Measurements from ENCODE around the gene ADARB2.
A peak's percentile ranks its signal among the peaks of the same experiment; 100 is the strongest.

ADARB2 gene

GRCh38 chr10:1208366-1209311 lies 528.7 kb downstream of the ADARB2 start:
- Histone ChIP-seq H2BK5ac (ENCODE audit: low read length) (no peak overlapping the region), H3K27me3 (ENCODE audit: control insufficient read depth in 3 of 3, insufficient read depth in 3 of 3, low read depth in 1 of 3, low read length in 3 of 3) (no peaks in the 10 kb centered on the region), H3K18ac (ENCODE audit: low read length) (peak overlapping the region; percentile 83), H3K36me3 (replicated peaks in 1 of 2; ENCODE audit: control insufficient read depth in 2 of 2, insufficient read depth in 2 of 2, low read length in 2 of 2) (no peaks in the 10 kb centered on the region), H2BK15ac (ENCODE audit: low read length) (no peak overlapping the region), H3K4me1 (ENCODE audit: control insufficient read depth in 2 of 2, insufficient read depth in 1 of 2, low read depth in 1 of 2, low read length in 2 of 2) (no peaks in the 10 kb centered on the region), H2AFZ (ENCODE audit: low read length) (no peak overlapping the region), H3K14ac (ENCODE audit: low read length) (peak overlapping the region; percentile 94), H2BK120ac (ENCODE audit: low read depth, low read length) (no peak overlapping the region), H2AK5ac (ENCODE audit: low read depth, low read length) (peak overlapping the region; percentile 91), H3K4me2 (ENCODE audit: insufficient read depth, low read length, poor library complexity, severe bottlenecking) (no peak overlapping the region), H3K9ac (ENCODE audit: low read depth, low read length, poor library complexity) (no peak overlapping the region), H3K4me3 (ENCODE audit: low read length in 2 of 2) (peak overlapping the region in 1 of 2 donors; percentile 59), H3K27ac (replicated peaks; ENCODE audit: low read length) (no peak overlapping the region), H3K23ac (ENCODE audit: low read depth, low read length, poor library complexity) (peak overlapping the region; percentile 96), H3K9me3 (replicated peaks in 1 of 2; ENCODE audit: control insufficient read depth in 2 of 2, insufficient read depth in 1 of 2, low read depth in 1 of 2, low read length in 2 of 2) (no peaks in the 10 kb centered on the region), H4K91ac (ENCODE audit: low read depth, low read length, poor library complexity) (no peak overlapping the region), H4K8ac (ENCODE audit: low read depth, low read length) (no peak overlapping the region), H3K79me1 (ENCODE audit: low read depth, low read length) (peaks cover 2% of the 10 kb centered on the region), H3K4ac (ENCODE audit: low read length) (no peak overlapping the region), H2BK12ac (ENCODE audit: low read length) (no peak overlapping the region)
- DNase-seq (ENCODE audit: low spot score): no peak
- WGBS, 2 donors (ENCODE audit: extremely low coverage in 2 of 2, insufficient read length in 2 of 2, insufficient replicate concordance in 1 of 2): no CpG with 5 or more reads among the region's 20 CpGs

- Histone ChIP-seq H3K36me3 (replicated peaks in 1 of 2; ENCODE audit: control insufficient read depth in 2 of 2, insufficient read depth in 2 of 2, low read length in 2 of 2) (no peaks in the 10 kb centered on the region), H3K27ac (replicated peaks; ENCODE audit: low read length) (no peak overlapping the region), H3K9me3 (replicated peaks in 1 of 2; ENCODE audit: control insufficient read depth in 2 of 2, insufficient read depth in 1 of 2, low read depth in 1 of 2, low read length in 2 of 2) (no peaks in the 10 kb centered on the region), H3K4me3 (ENCODE audit: low read length in 2 of 2) (no peak overlapping the region), H3K27me3 (ENCODE audit: control insufficient read depth in 3 of 3, insufficient read depth in 3 of 3, low read depth in 1 of 3, low read length in 3 of 3) (no peaks in the 10 kb centered on the region), H3K4me2 (ENCODE audit: insufficient read depth, low read length, poor library complexity, severe bottlenecking) (no peak overlapping the region), H3K9ac (ENCODE audit: low read depth, low read length, poor library complexity) (no peak overlapping the region), H3K18ac (ENCODE audit: low read length) (no peak overlapping the region), H2BK120ac (ENCODE audit: low read depth, low read length) (no peak overlapping the region), H2BK15ac (ENCODE audit: low read length) (no peak overlapping the region), H3K14ac (ENCODE audit: low read length) (no peak overlapping the region), H2AK5ac (ENCODE audit: low read depth, low read length) (no peak overlapping the region), H4K91ac (ENCODE audit: low read depth, low read length, poor library complexity) (no peak overlapping the region), H2BK12ac (ENCODE audit: low read length) (no peak overlapping the region), H2BK5ac (ENCODE audit: low read length) (no peak overlapping the region), H3K79me1 (ENCODE audit: low read depth, low read length) (peaks cover 2% of the 10 kb centered on the region), H3K4me1 (ENCODE audit: control insufficient read depth in 2 of 2, insufficient read depth in 1 of 2, low read depth in 1 of 2, low read length in 2 of 2) (no peaks in the 10 kb centered on the region), H3K4ac (ENCODE audit: low read length) (no peak overlapping the region), H4K8ac (ENCODE audit: low read depth, low read length) (no peak overlapping the region), H3K23ac (ENCODE audit: low read depth, low read length, poor library complexity) (peak overlapping the region; percentile 73), H2AFZ (ENCODE audit: low read length) (no peak overlapping the region)
- DNase-seq (ENCODE audit: low spot score): no peak
- WGBS, 2 donors (ENCODE audit: extremely low coverage in 2 of 2, insufficient read length in 2 of 2, insufficient replicate concordance in 1 of 2): no CpG with 5 or more reads among the region's 19 CpGs
Observed at GRCh38 chr10:1206601-1207000, 530.7 kb downstream of the ADARB2 start.

- H2AK5ac ChIP-seq (ENCODE audit: low read depth, low read length): no peak overlapping the region
- no peak overlapping the region for H3K9ac ChIP-seq (ENCODE audit: low read depth, low read length, poor library complexity)
- no peak for DNase-seq (ENCODE audit: low spot score)
- H4K91ac ChIP-seq (ENCODE audit: low read depth, low read length, poor library complexity): no peak overlapping the region
- H2BK15ac ChIP-seq (ENCODE audit: low read length): no peak overlapping the region
- no peak overlapping the region for H2BK120ac ChIP-seq (ENCODE audit: low read depth, low read length)
- no peak overlapping the region for H3K4ac ChIP-seq (ENCODE audit: low read length)
- H3K36me3 ChIP-seq (replicated peaks in 1 of 2; ENCODE audit: control insufficient read depth in 2 of 2, insufficient read depth in 2 of 2, low read length in 2 of 2): no peaks in the 10 kb centered on the region
- H3K4me1 ChIP-seq (ENCODE audit: control insufficient read depth in 2 of 2, insufficient read depth in 1 of 2, low read depth in 1 of 2, low read length in 2 of 2): no peaks in the 10 kb centered on the region
- no peak overlapping the region for H3K14ac ChIP-seq (ENCODE audit: low read length)
- peaks cover 0 to 3% (median 0%) of the 10 kb centered on the region in 3 experiments for H3K27me3 ChIP-seq (ENCODE audit: control insufficient read depth in 3 of 3, insufficient read depth in 3 of 3, low read depth in 1 of 3, low read length in 3 of 3)
- no peak overlapping the region for H3K4me3 ChIP-seq (ENCODE audit: low read length in 2 of 2)
- H2BK12ac ChIP-seq (ENCODE audit: low read length): peak overlapping the region; percentile 84
- H2AFZ ChIP-seq (ENCODE audit: low read length): no peak overlapping the region
- H3K23ac ChIP-seq (ENCODE audit: low read depth, low read length, poor library complexity): no peak overlapping the region
- H3K27ac ChIP-seq (replicated peaks; ENCODE audit: low read length): no peak overlapping the region
- no CpG with 5 or more reads among the region's 23 CpGs for WGBS, 2 donors (ENCODE audit: extremely low coverage in 2 of 2, insufficient read length in 2 of 2, insufficient replicate concordance in 1 of 2)
- no peak overlapping the region for H4K8ac ChIP-seq (ENCODE audit: low read depth, low read length)
- H3K9me3 ChIP-seq (replicated peaks in 1 of 2; ENCODE audit: control insufficient read depth in 2 of 2, insufficient read depth in 1 of 2, low read depth in 1 of 2, low read length in 2 of 2): no peaks in the 10 kb centered on the region
- peaks cover 2% of the 10 kb centered on the region for H3K79me1 ChIP-seq (ENCODE audit: low read depth, low read length)
- no peak overlapping the region for H2BK5ac ChIP-seq (ENCODE audit: low read length)
- H3K18ac ChIP-seq (ENCODE audit: low read length): no peak overlapping the region
- H3K4me2 ChIP-seq (ENCODE audit: insufficient read depth, low read length, poor library complexity, severe bottlenecking): no peak overlapping the region
Observed at GRCh38 chr10:1206101-1206500, 531.2 kb downstream of the ADARB2 start.

- H3K4ac ChIP-seq (ENCODE audit: low read length): peak overlapping the region; percentile 6
- peak overlapping the region; percentile 2 for H3K18ac ChIP-seq (ENCODE audit: low read length)
- H3K9me3 ChIP-seq (replicated peaks in 1 of 2; ENCODE audit: control insufficient read depth in 2 of 2, insufficient read depth in 1 of 2, low read depth in 1 of 2, low read length in 2 of 2): no peaks in the 10 kb centered on the region
- H2BK5ac ChIP-seq (ENCODE audit: low read length): no peak overlapping the region
- H3K4me1 ChIP-seq (ENCODE audit: control insufficient read depth in 2 of 2, insufficient read depth in 1 of 2, low read depth in 1 of 2, low read length in 2 of 2): no peaks in the 10 kb centered on the region
- no peak overlapping the region for H4K8ac ChIP-seq (ENCODE audit: low read depth, low read length)
- H3K27ac ChIP-seq (replicated peaks; ENCODE audit: low read length): no peak overlapping the region
- peaks cover 2% of the 10 kb centered on the region for H3K79me1 ChIP-seq (ENCODE audit: low read depth, low read length)
- H2AFZ ChIP-seq (ENCODE audit: low read length): no peak overlapping the region
- H2BK12ac ChIP-seq (ENCODE audit: low read length): no peak overlapping the region
- H4K91ac ChIP-seq (ENCODE audit: low read depth, low read length, poor library complexity): no peak overlapping the region
- no CpG with 5 or more reads among the region's 27 CpGs for WGBS, 2 donors (ENCODE audit: extremely low coverage in 2 of 2, insufficient read length in 2 of 2, insufficient replicate concordance in 1 of 2)
- H3K23ac ChIP-seq (ENCODE audit: low read depth, low read length, poor library complexity): no peak overlapping the region
- peaks cover 0 to 3% (median 0%) of the 10 kb centered on the region in 3 experiments for H3K27me3 ChIP-seq (ENCODE audit: control insufficient read depth in 3 of 3, insufficient read depth in 3 of 3, low read depth in 1 of 3, low read length in 3 of 3)
- no peak overlapping the region for H3K4me3 ChIP-seq (ENCODE audit: low read length in 2 of 2)
- H3K9ac ChIP-seq (ENCODE audit: low read depth, low read length, poor library complexity): no peak overlapping the region
- H3K36me3 ChIP-seq (replicated peaks in 1 of 2; ENCODE audit: control insufficient read depth in 2 of 2, insufficient read depth in 2 of 2, low read length in 2 of 2): no peaks in the 10 kb centered on the region
- H2BK15ac ChIP-seq (ENCODE audit: low read length): no peak overlapping the region
- no peak for DNase-seq (ENCODE audit: low spot score)
- H3K14ac ChIP-seq (ENCODE audit: low read length): peak overlapping the region; percentile 97
- no peak overlapping the region for H3K4me2 ChIP-seq (ENCODE audit: insufficient read depth, low read length, poor library complexity, severe bottlenecking)
- H2BK120ac ChIP-seq (ENCODE audit: low read depth, low read length): no peak overlapping the region
- H2AK5ac ChIP-seq (ENCODE audit: low read depth, low read length): no peak overlapping the region
Observed at GRCh38 chr10:1205450-1206030, 531.8 kb downstream of the ADARB2 start.
